ENCODE measurements around the gene ENTHD1.

- TF ChIP-seq EZH2phosphoT487 (IDR thresholded peaks at IDR 0.05; ENCODE audit: borderline replicate concordance, low read length): no peak
- no peak for TF ChIP-seq CTCF (IDR thresholded peaks at IDR 0.05; ENCODE audit: low read depth, low read length, poor library complexity, severe bottlenecking)
Measured at GRCh38 chr22:39925273-39925672, 31.7 kb upstream of the ENTHD1 start.

Measured in DOHH2 (cell line).